NCI-H460 (cell line): Measurements from ENCODE around the gene DNAJC25. TPM values are rescaled to one million over a fixed set of nuclear protein-coding genes. Genes with fewer than 3 reads are reported as not detected.

Source experiments
- DNase-seq: peaks from one replicate; pipeline ENCODE4 v3.0.0-alpha.2; 2016; ENCODE audit warnings: low read depth; ENCODE audit errors: extremely low read depth
- total RNA-seq: library from RNA; depleted of rRNA; stranded (reverse); fragments of >200 nt; shearing (Covaris generic); gene quantifications from 2 replicates; pipeline ENCODE4 v1.2.3, GENCODE V29; 2014

DNAJC25 gene
- total RNA-seq, 1 experiment from 2014 or later: 10.5 TPM

- no peak for DNase-seq
Measured at GRCh38 chr9:111627260-111627963, 3.7 kb upstream of the DNAJC25 start.

GRCh38 chr9:111628411-111628810 lies 2.7 kb upstream of the DNAJC25 start:
- DNase-seq: no peak

- DNase-seq: no peak
Measured at GRCh38 chr9:111630182-111630963, 761 bp upstream of the DNAJC25 start.

- no peak for DNase-seq
Measured at GRCh38 chr9:111630964-111631213, 245 bp upstream of the DNAJC25 start.

GRCh38 chr9:111632060-111632459 lies 926 bp downstream of the DNAJC25 start:
- DNase-seq: peak; percentile 16

GRCh38 chr9:111632695-111633388 lies 1.7 kb downstream of the DNAJC25 start:
- no peak for DNase-seq

- DNase-seq: no peak
Measured at GRCh38 chr9:111633389-111633736, 2.2 kb downstream of the DNAJC25 start.

GRCh38 chr9:111634860-111635259 lies 3.7 kb downstream of the DNAJC25 start:
- DNase-seq: no peak

GRCh38 chr9:111637421-111637950 lies 6.4 kb downstream of the DNAJC25 start:
- no peak for DNase-seq

GRCh38 chr9:111644195-111644772 lies 13.2 kb downstream of the DNAJC25 start:
- no peak for DNase-seq

- DNase-seq: no peak
Measured at GRCh38 chr9:111645806-111646205, 14.7 kb downstream of the DNAJC25 start.

- no peak for DNase-seq
Measured at GRCh38 chr9:111646417-111646816, 15.3 kb downstream of the DNAJC25 start.

- DNase-seq: no peak
Measured at GRCh38 chr9:111648066-111648465, 16.9 kb downstream of the DNAJC25 start.

- DNase-seq: no peak
Measured at GRCh38 chr9:111649016-111649415, 17.9 kb downstream of the DNAJC25 start.

GRCh38 chr9:111657051-111657450 lies 25.9 kb downstream of the DNAJC25 start:
- DNase-seq: no peak

- DNase-seq: no peak
Measured at GRCh38 chr9:111658943-111659342, 27.8 kb downstream of the DNAJC25 start.

GRCh38 chr9:111659691-111660090 lies 28.6 kb downstream of the DNAJC25 start:
- DNase-seq: no peak

GRCh38 chr9:111661150-111661801 lies 30.1 kb downstream of the DNAJC25 start, which contains the start of gene GNG10:
Gene GNG10, plus strand, starts transcription at chr9:111661605. Its CDS starts 30 bp downstream, at chr9:111661635.
- peak; percentile 41 for DNase-seq

GRCh38 chr9:111661802-111662521 lies 30.8 kb downstream of the DNAJC25 start:
- no peak for DNase-seq
